ENCODE results near the gene NRSN2.

DNA sequence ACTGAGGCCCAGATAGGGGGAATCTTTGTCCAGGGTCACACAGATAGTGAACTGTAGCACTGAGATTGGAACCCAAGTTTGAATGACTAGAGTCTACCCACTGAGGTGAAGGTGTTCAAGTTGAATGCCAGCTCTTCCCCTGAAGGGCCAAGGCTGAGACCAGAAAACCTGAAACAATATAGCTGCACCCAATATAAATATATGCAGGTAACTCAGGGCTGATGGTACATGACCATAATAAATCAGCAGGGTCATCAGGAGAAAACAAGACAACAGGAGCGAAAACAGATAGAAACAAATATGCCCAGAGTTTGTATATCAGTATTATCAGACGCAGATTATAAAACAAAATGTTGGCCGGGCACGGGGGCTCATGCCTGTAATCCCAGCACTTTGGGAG lies 57.2 kb downstream of the NRSN2 start:
- TF ChIP-seq, protein P1, sequence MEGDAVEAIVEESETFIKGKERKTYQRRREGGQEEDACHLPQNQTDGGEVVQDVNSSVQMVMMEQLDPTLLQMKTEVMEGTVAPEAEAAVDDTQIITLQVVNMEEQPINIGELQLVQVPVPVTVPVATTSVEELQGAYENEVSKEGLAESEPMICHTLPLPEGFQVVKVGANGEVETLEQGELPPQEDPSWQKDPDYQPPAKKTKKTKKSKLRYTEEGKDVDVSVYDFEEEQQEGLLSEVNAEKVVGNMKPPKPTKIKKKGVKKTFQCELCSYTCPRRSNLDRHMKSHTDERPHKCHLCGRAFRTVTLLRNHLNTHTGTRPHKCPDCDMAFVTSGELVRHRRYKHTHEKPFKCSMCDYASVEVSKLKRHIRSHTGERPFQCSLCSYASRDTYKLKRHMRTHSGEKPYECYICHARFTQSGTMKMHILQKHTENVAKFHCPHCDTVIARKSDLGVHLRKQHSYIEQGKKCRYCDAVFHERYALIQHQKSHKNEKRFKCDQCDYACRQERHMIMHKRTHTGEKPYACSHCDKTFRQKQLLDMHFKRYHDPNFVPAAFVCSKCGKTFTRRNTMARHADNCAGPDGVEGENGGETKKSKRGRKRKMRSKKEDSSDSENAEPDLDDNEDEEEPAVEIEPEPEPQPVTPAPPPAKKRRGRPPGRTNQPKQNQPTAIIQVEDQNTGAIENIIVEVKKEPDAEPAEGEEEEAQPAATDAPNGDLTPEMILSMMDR (IDR thresholded peaks at IDR 0.05), result no peak
- TF ChIP-seq POLR2A (IDR thresholded peaks at IDR 0.05), result no peak
- no peak for TF ChIP-seq POLR2AphosphoS5 (IDR thresholded peaks at IDR 0.05; ENCODE audit: insufficient read depth in 1 of 2, low read depth in 1 of 2)
